Measurements from ENCODE around the gene RHOF. TPM values are rescaled to one million over a fixed set of nuclear protein-coding genes. Genes with fewer than 3 reads are reported as not detected.

Gene RHOF
- total and polyA plus RNA-seq, 9 donors, result 3.7 to 37.3 (median 15.8) TPM

- no peaks in the 10 kb centered on the region for H3K9me3 ChIP-seq
- TF ChIP-seq POLR2A (IDR thresholded peaks at IDR 0.05) (peak; percentile 35), EP300 (IDR thresholded peaks at IDR 0.05) (no peak)
- TF ChIP-seq, protein P1, sequence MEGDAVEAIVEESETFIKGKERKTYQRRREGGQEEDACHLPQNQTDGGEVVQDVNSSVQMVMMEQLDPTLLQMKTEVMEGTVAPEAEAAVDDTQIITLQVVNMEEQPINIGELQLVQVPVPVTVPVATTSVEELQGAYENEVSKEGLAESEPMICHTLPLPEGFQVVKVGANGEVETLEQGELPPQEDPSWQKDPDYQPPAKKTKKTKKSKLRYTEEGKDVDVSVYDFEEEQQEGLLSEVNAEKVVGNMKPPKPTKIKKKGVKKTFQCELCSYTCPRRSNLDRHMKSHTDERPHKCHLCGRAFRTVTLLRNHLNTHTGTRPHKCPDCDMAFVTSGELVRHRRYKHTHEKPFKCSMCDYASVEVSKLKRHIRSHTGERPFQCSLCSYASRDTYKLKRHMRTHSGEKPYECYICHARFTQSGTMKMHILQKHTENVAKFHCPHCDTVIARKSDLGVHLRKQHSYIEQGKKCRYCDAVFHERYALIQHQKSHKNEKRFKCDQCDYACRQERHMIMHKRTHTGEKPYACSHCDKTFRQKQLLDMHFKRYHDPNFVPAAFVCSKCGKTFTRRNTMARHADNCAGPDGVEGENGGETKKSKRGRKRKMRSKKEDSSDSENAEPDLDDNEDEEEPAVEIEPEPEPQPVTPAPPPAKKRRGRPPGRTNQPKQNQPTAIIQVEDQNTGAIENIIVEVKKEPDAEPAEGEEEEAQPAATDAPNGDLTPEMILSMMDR (IDR thresholded peaks at IDR 0.05), result no peak
- H3K4me3 ChIP-seq, result peak overlapping the region; percentile 77
- WGBS, 3 donors, result 1 to 2% (median 1%) methylated on average over 62 to 86 of the region's 86 CpGs
- H3K4me1 ChIP-seq (ENCODE audit: insufficient read depth), result peaks cover 23% of the 10 kb centered on the region
- peak; percentile 63 to 84 (median 76) for DNase-seq
- H3K27me3 ChIP-seq, result no peaks in the 10 kb centered on the region
- no peaks in the 10 kb centered on the region for H3K36me3 ChIP-seq
- peak overlapping the region; percentile 100 for H3K27ac ChIP-seq
- intact Hi-C loops (cut with DNase I), result loop anchor here in 1 of 4 donors (10.0 kb wide), 1 partner anchor 324 kb away; no protein-coding TSS in a partner anchor
Observed at GRCh38 chr12:121800694-121801594, 7.5 kb upstream of the RHOF start.

- Histone ChIP-seq H3K27me3 (no peaks in the 10 kb centered on the region), H3K9me3 (no peaks in the 10 kb centered on the region), H3K4me1 (ENCODE audit: insufficient read depth) (peaks cover 21% of the 10 kb centered on the region), H3K4me3 (peak overlapping the region; percentile 77), H3K27ac (peak overlapping the region; percentile 100), H3K36me3 (no peaks in the 10 kb centered on the region)
- 0 to 1% (median 0%) methylated on average over 56 to 84 of the region's 84 CpGs for WGBS, 3 donors
- TF ChIP-seq, protein P1 (IDR thresholded peaks at IDR 0.05), result no peak
- TF ChIP-seq POLR2A (IDR thresholded peaks at IDR 0.05), result peak; percentile 90
- intact Hi-C loops (cut with DNase I), result loop anchor here in 2 of 4 donors (5.0 to 10.0 kb wide), 3 partner anchors 87 to 325 kb away; partner anchors contain the start of gene PSMD9 (in 1 of the 2)
- peak; percentile 94 to 96 (median 95) for DNase-seq
Observed at GRCh38 chr12:121799842-121800693, 6.6 kb upstream of the RHOF start.

- intact Hi-C loops (cut with DNase I), result loop anchor here in 2 of 4 donors (5.0 kb wide), 2 partner anchors 88 to 93 kb away; partner anchors contain the start of gene PSMD9 (in 1 of the 2)
- DNase-seq, result peak in 3 of 5 donors; percentile 67 to 74 (median 73)
- 14 to 19% (median 16%) methylated on average over 19 to 29 of the region's 30 CpGs for WGBS, 3 donors
- peaks cover 21% of the 10 kb centered on the region for H3K4me1 ChIP-seq (ENCODE audit: insufficient read depth)
- TF ChIP-seq POLR2A (IDR thresholded peaks at IDR 0.05), result no peak
- no peak for TF ChIP-seq EP300 (IDR thresholded peaks at IDR 0.05)
- TF ChIP-seq, protein P1 (IDR thresholded peaks at IDR 0.05), result no peak
- H3K27ac ChIP-seq, result peak overlapping the region; percentile 100
- no peaks in the 10 kb centered on the region for H3K9me3 ChIP-seq
- H3K36me3 ChIP-seq, result no peaks in the 10 kb centered on the region
- H3K27me3 ChIP-seq, result no peaks in the 10 kb centered on the region
- H3K4me3 ChIP-seq, result peak overlapping the region; percentile 77
Observed at GRCh38 chr12:121799156-121799841, 5.8 kb upstream of the RHOF start.
